ENCODE data around the gene SLC1A2.
A peak's percentile ranks its signal among the peaks of the same experiment; 100 is the strongest.

The SLC1A2 gene

GRCh38 chr11:35223371-35223796 is 196.0 kb downstream of the SLC1A2 start:
- Histone ChIP-seq H3K9ac (ENCODE audit: low read length) (no peak overlapping the region), H3K36me3 (ENCODE audit: insufficient read depth, low read length) (peaks cover 56% of the 10 kb centered on the region), H3K4me3 (ENCODE audit: low read depth in 1 of 2, low read length in 2 of 2) (no peak overlapping the region), H3K27ac (ENCODE audit: low read depth, low read length) (peak overlapping the region; percentile 29), H3K4me1 (ENCODE audit: insufficient read depth, low read length) (peaks cover 40% of the 10 kb centered on the region), H3K9me3 (ENCODE audit: low read length) (no peaks in the 10 kb centered on the region), H3K27me3 (ENCODE audit: control insufficient read depth in 1 of 2, insufficient read depth in 2 of 2, low read length in 2 of 2) (no peaks in the 10 kb centered on the region)

GRCh38 chr11:35218956-35219355 is 200.4 kb downstream of the SLC1A2 start:
- no peak overlapping the region for H3K9ac ChIP-seq (ENCODE audit: low read length)

DNA sequence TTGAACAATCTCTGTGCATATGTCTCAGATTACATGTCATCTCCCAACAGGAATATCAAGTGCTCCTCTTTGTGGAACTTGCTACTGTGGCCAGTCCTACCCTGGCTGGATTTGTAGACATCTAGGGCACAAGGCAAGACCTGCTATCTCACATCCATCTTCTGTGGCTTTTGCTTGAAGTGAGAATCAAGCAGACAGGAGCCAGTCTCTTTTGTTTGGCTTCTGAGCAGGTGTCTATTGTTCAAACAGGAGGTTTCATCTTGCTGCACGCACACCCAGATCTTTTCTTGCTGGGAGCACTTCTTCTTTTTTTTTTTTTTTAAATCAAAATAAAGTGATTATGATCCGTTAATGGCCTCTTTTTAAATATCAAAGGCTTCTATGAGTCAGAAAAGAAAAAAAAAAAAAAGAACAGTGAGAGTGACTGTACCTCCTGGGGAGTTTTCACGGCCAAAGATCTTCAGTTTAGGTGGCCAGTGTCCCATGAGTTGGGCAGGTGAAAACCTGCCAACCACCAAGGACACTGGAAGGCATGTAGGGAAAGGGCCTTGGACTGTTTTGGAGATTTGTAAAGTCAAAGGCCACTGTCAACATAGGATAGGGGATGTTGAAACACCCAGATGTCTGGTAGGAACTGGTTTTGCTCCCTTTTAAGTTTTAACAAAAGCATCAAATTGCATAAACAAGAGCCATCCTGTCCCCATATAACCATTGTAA is 202.2 kb downstream of the SLC1A2 start:
- H3K36me3 ChIP-seq (ENCODE audit: insufficient read depth, low read length) = peaks cover 56% of the 10 kb centered on the region
- no peak overlapping the region for H3K27ac ChIP-seq (ENCODE audit: low read depth, low read length)
- no peak overlapping the region for H3K4me3 ChIP-seq (ENCODE audit: low read depth in 1 of 2, low read length in 2 of 2)
- H3K27me3 ChIP-seq (ENCODE audit: control insufficient read depth in 1 of 2, insufficient read depth in 2 of 2, low read length in 2 of 2) = no peaks in the 10 kb centered on the region
- no peaks in the 10 kb centered on the region for H3K9me3 ChIP-seq (ENCODE audit: low read length)
- H3K9ac ChIP-seq (ENCODE audit: low read length) = no peak overlapping the region
- H3K4me1 ChIP-seq (ENCODE audit: insufficient read depth, low read length) = peaks cover 9% of the 10 kb centered on the region

More at GRCh38 chr11:35218956-35219355, 200.4 kb downstream of the SLC1A2 start:
- H3K36me3 ChIP-seq (ENCODE audit: insufficient read depth, low read length) = peaks cover 71% of the 10 kb centered on the region
- peaks cover 24% of the 10 kb centered on the region for H3K4me1 ChIP-seq (ENCODE audit: insufficient read depth, low read length)
- H3K9me3 ChIP-seq (ENCODE audit: low read length) = no peaks in the 10 kb centered on the region
- no peaks in the 10 kb centered on the region for H3K27me3 ChIP-seq (ENCODE audit: control insufficient read depth in 1 of 2, insufficient read depth in 2 of 2, low read length in 2 of 2)
- H3K4me3 ChIP-seq (ENCODE audit: low read depth in 1 of 2, low read length in 2 of 2) = no peak overlapping the region
- H3K27ac ChIP-seq (ENCODE audit: low read depth, low read length) = no peak overlapping the region

DNA sequence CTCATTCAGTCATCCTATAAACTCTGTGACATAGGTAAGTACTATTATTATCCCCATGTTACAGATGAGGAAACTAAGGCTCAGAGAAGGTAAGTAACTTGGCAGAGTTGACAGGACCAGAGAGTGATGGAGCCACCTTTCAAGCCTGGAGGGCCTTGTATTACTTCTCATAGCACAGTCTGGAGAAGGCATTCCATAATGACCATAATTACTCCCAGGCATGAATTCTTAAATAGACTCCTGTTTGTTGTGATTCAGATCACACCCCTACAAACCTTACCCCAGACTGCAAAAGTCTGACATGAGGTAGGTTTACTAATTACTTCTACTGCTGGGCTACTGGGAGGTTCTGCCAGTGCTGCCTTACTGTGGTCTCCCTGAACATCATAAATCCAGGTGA is 203.4 kb downstream of the SLC1A2 start:
- Histone ChIP-seq H3K27ac (ENCODE audit: low read depth, low read length) (no peak overlapping the region), H3K27me3 (ENCODE audit: control insufficient read depth in 1 of 2, insufficient read depth in 2 of 2, low read length in 2 of 2) (no peaks in the 10 kb centered on the region), H3K4me3 (ENCODE audit: low read depth in 1 of 2, low read length in 2 of 2) (no peak overlapping the region), H3K36me3 (ENCODE audit: insufficient read depth, low read length) (peaks cover 50% of the 10 kb centered on the region), H3K9me3 (ENCODE audit: low read length) (no peaks in the 10 kb centered on the region), H3K4me1 (ENCODE audit: insufficient read depth, low read length) (peaks cover 9% of the 10 kb centered on the region), H3K9ac (ENCODE audit: low read length) (no peak overlapping the region)

DNA sequence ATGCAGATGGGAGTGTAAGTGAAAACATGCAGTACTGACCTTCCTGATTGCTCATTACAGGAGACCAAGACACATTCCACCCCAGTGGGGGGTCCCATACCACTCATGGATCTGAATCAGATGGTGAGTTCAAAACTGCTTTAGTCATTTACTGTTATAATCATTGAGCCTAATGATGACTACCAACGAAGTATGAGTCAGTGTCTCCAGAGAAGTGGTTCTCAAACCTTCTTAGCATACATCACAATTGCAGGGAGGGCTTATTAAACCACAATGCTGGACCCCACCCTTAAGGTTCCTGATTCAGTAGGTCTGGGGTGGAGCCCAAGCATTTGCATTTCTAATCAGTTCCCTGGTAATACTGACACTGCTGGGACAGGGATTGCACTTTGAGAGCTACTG is 204.6 kb downstream of the SLC1A2 start:
- peaks cover 9% of the 10 kb centered on the region for H3K4me1 ChIP-seq (ENCODE audit: insufficient read depth, low read length)
- no peak overlapping the region for H3K9ac ChIP-seq (ENCODE audit: low read length)
- H3K36me3 ChIP-seq (ENCODE audit: insufficient read depth, low read length) = peaks cover 44% of the 10 kb centered on the region
- H3K9me3 ChIP-seq (ENCODE audit: low read length) = no peaks in the 10 kb centered on the region
- H3K4me3 ChIP-seq (ENCODE audit: low read depth in 1 of 2, low read length in 2 of 2) = no peak overlapping the region
- no peak overlapping the region for H3K27ac ChIP-seq (ENCODE audit: low read depth, low read length)
- H3K27me3 ChIP-seq (ENCODE audit: control insufficient read depth in 1 of 2, insufficient read depth in 2 of 2, low read length in 2 of 2) = no peaks in the 10 kb centered on the region

DNA sequence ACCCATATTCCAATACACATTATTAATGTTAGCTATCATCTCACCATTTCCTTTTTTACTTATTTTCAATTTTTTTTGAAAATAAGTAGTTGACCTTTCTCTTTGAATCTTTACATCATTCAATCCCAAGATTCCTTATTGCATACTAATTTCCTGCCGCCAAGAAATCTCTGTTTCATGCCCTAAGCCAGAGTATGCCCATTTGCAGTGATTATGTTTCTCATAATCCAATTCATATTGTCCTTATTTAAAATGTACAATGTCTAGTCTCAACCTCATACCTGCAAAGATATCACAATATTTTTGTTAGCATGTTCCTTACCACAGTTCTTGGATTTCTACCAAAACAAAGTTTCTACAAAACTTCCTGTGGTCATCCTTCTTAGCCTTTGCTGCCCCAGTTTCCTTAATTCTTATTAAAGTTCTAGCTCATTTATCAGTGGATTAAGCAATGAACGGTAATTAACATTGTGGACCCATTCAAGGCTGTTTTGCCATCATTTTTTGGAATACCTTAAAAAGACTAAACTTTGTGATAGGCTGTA is 205.1 kb downstream of the SLC1A2 start:
- peaks cover 9% of the 10 kb centered on the region for H3K4me1 ChIP-seq (ENCODE audit: insufficient read depth, low read length)
- peaks cover 5% of the 10 kb centered on the region for H3K9me3 ChIP-seq (ENCODE audit: low read length)
- H3K27ac ChIP-seq (ENCODE audit: low read depth, low read length) = no peak overlapping the region

GRCh38 chr11:35211952-35212351 is 207.4 kb downstream of the SLC1A2 start:
- Histone ChIP-seq H3K4me3 (ENCODE audit: low read depth in 1 of 2, low read length in 2 of 2) (no peak overlapping the region), H3K9me3 (ENCODE audit: low read length) (peaks cover 5% of the 10 kb centered on the region), H3K27me3 (ENCODE audit: control insufficient read depth in 1 of 2, insufficient read depth in 2 of 2, low read length in 2 of 2) (no peaks in the 10 kb centered on the region), H3K36me3 (ENCODE audit: insufficient read depth, low read length) (peaks cover 30% of the 10 kb centered on the region), H3K27ac (ENCODE audit: low read depth, low read length) (no peak overlapping the region), H3K9ac (ENCODE audit: low read length) (no peak overlapping the region), H3K4me1 (ENCODE audit: insufficient read depth, low read length) (no peaks in the 10 kb centered on the region)

More for the DNA sequence above, 205.1 kb downstream of the SLC1A2 start:
- no peak overlapping the region for H3K9ac ChIP-seq (ENCODE audit: low read length)
- no peaks in the 10 kb centered on the region for H3K27me3 ChIP-seq (ENCODE audit: control insufficient read depth in 1 of 2, insufficient read depth in 2 of 2, low read length in 2 of 2)
- peaks cover 39% of the 10 kb centered on the region for H3K36me3 ChIP-seq (ENCODE audit: insufficient read depth, low read length)
- H3K4me3 ChIP-seq (ENCODE audit: low read depth in 1 of 2, low read length in 2 of 2) = no peak overlapping the region

- Histone ChIP-seq H3K9ac (ENCODE audit: low read length) (no peak overlapping the region), H3K36me3 (ENCODE audit: insufficient read depth, low read length) (peaks cover 28% of the 10 kb centered on the region), H3K4me3 (ENCODE audit: low read depth in 1 of 2, low read length in 2 of 2) (no peak overlapping the region), H3K9me3 (ENCODE audit: low read length) (peaks cover 5% of the 10 kb centered on the region), H3K4me1 (ENCODE audit: insufficient read depth, low read length) (no peaks in the 10 kb centered on the region), H3K27ac (ENCODE audit: low read depth, low read length) (no peak overlapping the region), H3K27me3 (ENCODE audit: control insufficient read depth in 1 of 2, insufficient read depth in 2 of 2, low read length in 2 of 2) (no peaks in the 10 kb centered on the region)
Observed at GRCh38 chr11:35210876-35211546, 208.3 kb downstream of the SLC1A2 start.

- Histone ChIP-seq H3K9ac (ENCODE audit: low read length) (no peak overlapping the region), H3K27ac (ENCODE audit: low read depth, low read length) (no peak overlapping the region), H3K4me3 (ENCODE audit: low read depth in 1 of 2, low read length in 2 of 2) (no peak overlapping the region), H3K36me3 (ENCODE audit: insufficient read depth, low read length) (peaks cover 31% of the 10 kb centered on the region), H3K27me3 (ENCODE audit: control insufficient read depth in 1 of 2, insufficient read depth in 2 of 2, low read length in 2 of 2) (no peaks in the 10 kb centered on the region), H3K4me1 (ENCODE audit: insufficient read depth, low read length) (no peaks in the 10 kb centered on the region), H3K9me3 (ENCODE audit: low read length) (peaks cover 5% of the 10 kb centered on the region)
Observed at GRCh38 chr11:35208795-35209194, 210.6 kb downstream of the SLC1A2 start.

- Histone ChIP-seq H3K9ac (ENCODE audit: low read length) (no peak overlapping the region), H3K27me3 (ENCODE audit: control insufficient read depth in 1 of 2, insufficient read depth in 2 of 2, low read length in 2 of 2) (no peaks in the 10 kb centered on the region), H3K36me3 (ENCODE audit: insufficient read depth, low read length) (peaks cover 31% of the 10 kb centered on the region), H3K4me3 (ENCODE audit: low read depth in 1 of 2, low read length in 2 of 2) (no peak overlapping the region), H3K4me1 (ENCODE audit: insufficient read depth, low read length) (no peaks in the 10 kb centered on the region), H3K9me3 (ENCODE audit: low read length) (peaks cover 5% of the 10 kb centered on the region), H3K27ac (ENCODE audit: low read depth, low read length) (no peak overlapping the region)
Observed at GRCh38 chr11:35207471-35208403, 211.6 kb downstream of the SLC1A2 start.

DNA sequence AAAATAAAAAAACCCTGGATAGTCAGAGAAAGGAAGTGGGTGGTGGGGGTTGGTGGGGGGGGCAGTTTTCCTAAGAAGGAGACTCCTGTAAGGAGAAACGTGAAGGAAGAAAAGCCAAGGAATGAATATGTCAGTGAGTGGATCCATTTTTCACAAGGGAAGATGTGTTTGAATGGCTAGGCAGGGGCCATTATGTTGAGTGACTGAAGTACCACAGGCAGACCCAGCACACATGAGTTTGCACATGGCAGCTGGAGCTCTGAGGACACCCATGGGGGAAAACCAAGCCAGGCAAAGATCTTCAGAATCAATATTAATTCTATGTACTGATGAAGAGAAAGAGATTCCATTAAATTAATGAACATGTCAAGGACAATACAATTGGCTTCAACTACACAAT is 212.7 kb downstream of the SLC1A2 start:
- H3K4me3 ChIP-seq (ENCODE audit: low read depth in 1 of 2, low read length in 2 of 2) = no peak overlapping the region
- H3K36me3 ChIP-seq (ENCODE audit: insufficient read depth, low read length) = peaks cover 34% of the 10 kb centered on the region
- no peaks in the 10 kb centered on the region for H3K4me1 ChIP-seq (ENCODE audit: insufficient read depth, low read length)
- no peak overlapping the region for H3K9ac ChIP-seq (ENCODE audit: low read length)
- H3K27me3 ChIP-seq (ENCODE audit: control insufficient read depth in 1 of 2, insufficient read depth in 2 of 2, low read length in 2 of 2) = no peaks in the 10 kb centered on the region
- H3K27ac ChIP-seq (ENCODE audit: low read depth, low read length) = no peak overlapping the region
- peaks cover 5% of the 10 kb centered on the region for H3K9me3 ChIP-seq (ENCODE audit: low read length)

All from muscle layer of colon (tissue), 2 donors.